OCI-LY7 (cell line): ENCODE measurements around the gene SLC9A9. TPM values are rescaled to one million over a fixed set of nuclear protein-coding genes. Genes with fewer than 3 reads are reported as not detected.

Source experiments
- BruUV-seq: library from RNA; stranded (reverse); fragments of 400-500 nt; replicated peaks from 2 replicates; lab custom pipeline; 2021; lab: Mats Ljungman, UMichigan
- CTCF ChIA-PET: fragments of 300-600 bp; sonication (Branson Sonifier 250); formaldehyde crosslinking; loops from one replicate; lab custom pipeline; 2022; ENCODE audit warnings: antibody characterized with exemption; ENCODE audit not compliant: unreplicated experiment; lab: Charles Lee
- POLR2A ChIA-PET: fragments of 300-600 bp; sonication (Branson Sonifier 250); formaldehyde crosslinking; loops from one replicate; lab custom pipeline; 2022; ENCODE audit warnings: antibody characterized with exemption; lab: Charles Lee
- DNase-seq: peaks from one replicate; pipeline ENCODE4 v3.0.0-alpha.2; 2015; ENCODE audit warnings: low spot score
- H2AFZ ChIP-seq: fragments of 200-600 bp; sonication (generic), shearing (Covaris generic); 2 replicates; pipeline ENCODE4 v1.6.1; 2014; ENCODE audit warnings: mild to moderate bottlenecking, antibody characterized with exemption, low read length, moderate library complexity
- H3K27ac ChIP-seq: fragments of 200-600 bp; sonication (generic); 2 replicates; pipeline ENCODE4 v1.5.1; 2014; ENCODE audit warnings: mixed run types, low read depth, mild to moderate bottlenecking, moderate library complexity, low read length, inconsistent platforms; ENCODE audit not compliant: poor library complexity, severe bottlenecking
- H3K36me3 ChIP-seq: fragments of 200-600 bp; sonication (generic); 2 replicates; pipeline ENCODE4 v1.6.1; 2014; ENCODE audit warnings: mild to moderate bottlenecking, antibody characterized with exemption, low read length, moderate library complexity, mixed read lengths; ENCODE audit not compliant: insufficient read depth
- H3K4me1 ChIP-seq: fragments of 200-600 bp; sonication (generic); 2 replicates; pipeline ENCODE4 v1.5.1; 2014; ENCODE audit warnings: mild to moderate bottlenecking, low read length; ENCODE audit not compliant: insufficient read depth, poor library complexity, severe bottlenecking
- H3K4me2 ChIP-seq: fragments of 200-600 bp; sonication (generic); 2 replicates; pipeline ENCODE4 v1.6.1; 2014; ENCODE audit warnings: mild to moderate bottlenecking, low read length
- H3K4me3 ChIP-seq: fragments of 200-600 bp; sonication (generic); 2 replicates; pipeline ENCODE4 v1.5.1; 2014; ENCODE audit warnings: mild to moderate bottlenecking, low read depth, low read length; ENCODE audit not compliant: poor library complexity, severe bottlenecking
- H3K79me2 ChIP-seq: fragments of 200-600 bp; sonication (generic); 2 replicates; pipeline ENCODE4 v1.6.1; 2016; ENCODE audit warnings: low read depth, mild to moderate bottlenecking, low read length, moderate library complexity, mixed read lengths; ENCODE audit not compliant: insufficient read depth
- H3K9me2 ChIP-seq: fragments of 200-600 bp; sonication (generic); 2 replicates; pipeline ENCODE4 v1.6.1; 2016; ENCODE audit warnings: mild to moderate bottlenecking, low read length, mixed read lengths; ENCODE audit not compliant: insufficient read depth
- H3K9me3 ChIP-seq: fragments of 200-600 bp; sonication (generic); 2 replicates; pipeline ENCODE4 v1.6.1; 2014; ENCODE audit warnings: mild to moderate bottlenecking, mixed run types, low read length, mixed read lengths
- H4K20me1 ChIP-seq: fragments of 200-600 bp; sonication (generic); 2 replicates; pipeline ENCODE4 v1.6.1; 2014; ENCODE audit warnings: mild to moderate bottlenecking, antibody characterized with exemption, low read length, moderate library complexity, mixed read lengths; ENCODE audit not compliant: insufficient read depth
- CTCF ChIP-seq: fragments of 200-600 bp; sonication (generic); conservative IDR thresholded peaks from 2 replicates; pipeline ENCODE4 v1.5.1; 2014; ENCODE audit warnings: mild to moderate bottlenecking, antibody characterized with exemption, low read length, moderate library complexity, mixed read lengths
- EZH2phosphoT487 ChIP-seq: fragments of 200-600 bp; sonication (generic); IDR thresholded peaks from 2 replicates; pipeline ENCODE4 v1.6.1; 2018; ENCODE audit warnings: low read depth, borderline replicate concordance, mild to moderate bottlenecking, mixed run types, antibody characterized with exemption, low read length, moderate library complexity, mixed read lengths
- intact Hi-C: fragments of 100-400 bp; cut with micrococcal nuclease; formaldehyde crosslinking; loops from one replicate; pipeline ENCODE4 v1.10.0; 2022; ENCODE audit not compliant: unreplicated experiment
- total RNA-seq, 2 experiments: library from RNA; depleted of rRNA in 1 of 2; stranded (reverse); fragments of >200 nt in 1 of 2; shearing (Covaris generic) in 1 of 2; gene quantifications; 2 replicates each; pipeline ENCODE4 v1.2.3, GENCODE V29; 2014 to 2022

Gene SLC9A9
- total RNA-seq, 2 experiments from 2014 or later = 9.3 to 14.8 TPM

- POLR2A ChIA-PET = no interaction called here
- no peak overlapping the region for H3K27ac ChIP-seq
- no peak for DNase-seq
Measured at GRCh38 chr3:143307613-143308183, 540.6 kb downstream of the SLC9A9 start.

GRCh38 chr3:143306407-143306806, 541.9 kb downstream of the SLC9A9 start:
- CTCF ChIA-PET = no interaction called here
- Histone ChIP-seq H3K4me1 (no peaks in the 10 kb centered on the region), H4K20me1 (no peaks in the 10 kb centered on the region), H3K9me3 (no peaks in the 10 kb centered on the region), H3K27ac (no peak overlapping the region), H3K36me3 (no peaks in the 10 kb centered on the region), H3K4me2 (no peak overlapping the region), H3K4me3 (no peak overlapping the region), H3K9me2 (no peaks in the 10 kb centered on the region), H3K79me2 (no peaks in the 10 kb centered on the region), H2AFZ (no peak overlapping the region)
- BruUV-seq = no TSS peak
- POLR2A ChIA-PET = no interaction called here
- intact Hi-C loops = no loop called here
- no peak for TF ChIP-seq EZH2phosphoT487
- no peak for TF ChIP-seq CTCF
- no peak for DNase-seq

More at GRCh38 chr3:143307613-143308183, 540.6 kb downstream of the SLC9A9 start:
- Histone ChIP-seq H3K9me2 (no peaks in the 10 kb centered on the region), H3K79me2 (no peaks in the 10 kb centered on the region), H3K9me3 (no peaks in the 10 kb centered on the region), H3K4me1 (no peaks in the 10 kb centered on the region), H2AFZ (no peak overlapping the region), H3K36me3 (no peaks in the 10 kb centered on the region), H4K20me1 (no peaks in the 10 kb centered on the region), H3K4me3 (no peak overlapping the region), H3K4me2 (no peak overlapping the region)
- intact Hi-C loops = no loop called here
- TF ChIP-seq EZH2phosphoT487 = no peak
- no peak for TF ChIP-seq CTCF
- no TSS peak for BruUV-seq
- CTCF ChIA-PET = no interaction called here

GRCh38 chr3:143302638-143303171, 545.6 kb downstream of the SLC9A9 start:
- no peak for DNase-seq
- Histone ChIP-seq H3K79me2 (no peaks in the 10 kb centered on the region), H3K4me1 (no peaks in the 10 kb centered on the region), H3K27ac (no peak overlapping the region), H3K9me2 (no peaks in the 10 kb centered on the region), H3K4me3 (no peak overlapping the region), H3K36me3 (no peaks in the 10 kb centered on the region), H3K4me2 (no peak overlapping the region), H2AFZ (no peak overlapping the region), H4K20me1 (no peaks in the 10 kb centered on the region), H3K9me3 (no peaks in the 10 kb centered on the region)
- no TSS peak for BruUV-seq
- TF ChIP-seq EZH2phosphoT487 (no peak), CTCF (no peak)
- POLR2A ChIA-PET = no interaction called here
- CTCF ChIA-PET = no interaction called here
- intact Hi-C loops = no loop called here
